NCI-H187 treated with DMSO at 0.1 percent for 48 hours (cell line): ENCODE measurements around the gene FGF21.
A peak's percentile ranks its signal among the peaks of the same experiment; 100 is the strongest.

Experiments
- DNase-seq: peaks from one replicate; lab custom pipeline; 2025; lab: John Stamatoyannopoulos, UW

Gene FGF21

DNA sequence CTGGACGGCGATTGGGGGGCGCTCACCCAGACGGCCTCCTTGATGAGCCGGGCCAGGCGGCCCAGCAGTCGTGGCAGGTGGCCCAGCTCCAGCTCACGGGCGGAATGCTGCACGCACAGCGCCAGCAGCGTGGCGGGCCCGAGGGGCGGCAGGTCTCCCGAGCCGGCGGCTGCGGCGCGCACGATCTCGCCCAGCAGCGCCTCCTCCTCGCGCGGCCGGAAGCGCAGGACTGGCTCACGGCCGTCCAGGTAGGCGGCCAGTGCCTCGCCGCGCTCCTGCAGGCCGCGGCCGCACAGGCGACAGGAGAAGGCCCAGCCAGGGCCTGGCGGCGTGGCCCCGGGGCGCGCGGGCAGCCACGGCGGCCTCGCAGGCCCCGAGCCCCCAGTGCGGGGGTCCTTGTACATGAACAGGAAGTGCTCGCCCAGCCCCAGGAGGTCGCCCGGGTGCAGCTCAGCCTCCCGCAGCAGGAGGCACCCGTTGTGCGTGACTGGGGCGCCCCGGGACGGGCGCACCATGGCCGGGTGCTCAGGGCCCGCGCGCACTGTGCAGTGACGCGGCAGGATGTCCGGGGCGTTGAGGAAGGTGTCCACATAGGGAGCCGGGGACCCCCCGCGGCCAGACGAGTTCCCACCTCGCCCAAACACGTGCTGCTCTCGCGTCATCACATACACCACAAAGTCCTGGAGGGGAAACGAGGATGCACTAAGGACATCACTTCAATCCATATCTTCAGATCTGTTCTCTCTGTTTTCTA lies 26.2 kb upstream of the FGF21 start:
- DNase-seq = no peak

DNA sequence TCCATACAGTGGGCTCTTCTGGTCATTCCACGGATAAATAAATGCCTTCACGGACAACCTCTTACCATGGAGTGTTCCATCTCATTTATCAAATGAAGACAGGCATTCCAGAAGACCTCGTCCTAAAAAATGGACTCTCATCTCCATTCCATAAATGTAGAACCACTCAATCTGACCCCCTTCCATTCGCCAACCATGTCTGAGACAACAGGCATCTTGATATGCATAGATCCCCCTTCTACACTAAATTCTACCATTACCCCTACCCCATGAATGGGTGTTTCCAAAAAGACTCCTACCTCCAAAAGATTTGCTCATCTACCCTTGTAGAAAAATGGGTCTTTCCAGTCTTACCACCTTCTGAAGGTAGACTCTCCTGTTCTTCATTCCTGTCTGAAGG lies 23.9 kb upstream of the FGF21 start:
- DNase-seq = no peak

DNA sequence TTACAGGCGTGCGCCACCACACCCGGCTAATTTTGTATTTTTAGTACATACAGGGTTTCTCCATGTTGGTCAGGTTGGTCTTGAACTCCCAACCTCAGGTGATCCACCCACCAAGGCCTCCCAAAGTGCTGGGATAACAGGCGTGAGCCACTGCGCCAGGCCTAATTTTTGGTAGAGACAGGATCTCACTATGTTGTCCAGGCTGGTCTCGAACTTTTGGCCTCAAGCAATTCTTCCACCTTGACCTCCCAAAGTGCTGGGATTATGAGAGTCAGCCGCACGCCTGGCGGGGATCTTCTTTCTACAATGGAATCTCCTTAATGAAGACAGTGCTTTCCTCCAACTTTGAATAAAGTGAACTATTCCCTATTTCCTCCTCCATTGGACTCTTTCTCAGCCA lies 20.7 kb upstream of the FGF21 start:
- DNase-seq = no peak

DNA sequence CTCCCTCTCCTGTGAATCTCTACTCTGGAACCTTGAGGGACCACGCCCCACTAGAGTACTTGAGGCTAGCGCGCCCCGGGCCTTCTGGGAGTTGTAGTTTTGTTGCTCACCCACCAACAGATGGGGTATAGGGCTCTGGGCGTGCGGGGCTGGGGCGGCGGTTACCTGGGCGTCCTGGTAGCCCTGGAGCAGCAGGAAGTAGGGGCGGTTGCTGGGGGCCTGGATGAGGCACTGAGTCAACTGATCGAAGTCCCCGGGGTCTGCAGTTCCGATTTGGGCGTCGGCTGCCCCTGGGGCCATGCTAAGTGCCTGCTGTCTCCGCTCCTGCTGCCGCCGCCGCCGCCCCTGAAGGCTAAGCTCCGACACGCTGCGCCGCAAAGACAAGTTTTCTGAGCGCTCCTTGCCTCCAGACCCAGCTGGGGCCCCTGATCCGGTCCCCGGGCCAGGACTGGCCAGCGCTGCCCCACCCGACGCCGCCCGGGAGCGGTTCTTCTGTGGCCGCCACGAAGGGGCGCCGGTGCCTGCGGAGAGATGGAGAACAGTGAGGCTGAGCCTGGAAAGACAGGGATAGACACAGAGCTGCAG lies 20.2 kb upstream of the FGF21 start:
- DNase-seq = peak; percentile 85

DNA sequence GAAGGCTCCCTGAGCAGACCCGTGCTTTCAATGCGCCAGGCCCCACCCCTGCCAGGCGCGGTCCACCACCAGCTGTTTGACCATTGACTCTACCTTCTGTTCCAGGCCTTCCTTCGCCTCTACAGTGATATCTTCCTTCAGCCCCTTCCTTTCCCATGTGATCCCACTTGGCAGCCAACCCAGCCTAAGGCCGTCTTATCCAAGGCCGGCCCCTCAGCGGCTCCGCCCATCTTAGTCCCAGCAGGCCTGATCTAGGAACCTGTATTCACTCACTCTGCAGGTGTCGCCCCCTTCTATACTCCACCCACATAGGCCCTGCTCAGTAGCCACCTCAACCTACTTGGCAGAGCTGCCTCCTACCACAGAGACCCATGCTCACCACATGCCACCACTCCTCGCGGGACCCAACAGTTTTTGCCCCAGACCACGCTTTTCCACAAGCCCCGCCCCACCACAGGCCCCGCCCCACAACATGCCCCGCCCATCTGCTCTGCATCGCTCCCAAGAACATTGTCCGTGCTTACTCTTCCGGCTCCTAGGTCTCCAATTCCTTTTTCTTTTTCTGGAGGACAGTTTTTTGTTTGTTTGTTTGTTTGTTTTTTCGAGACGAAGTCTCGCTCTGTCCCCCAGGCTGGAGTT lies 17.8 kb upstream of the FGF21 start:
- DNase-seq = no peak

DNA sequence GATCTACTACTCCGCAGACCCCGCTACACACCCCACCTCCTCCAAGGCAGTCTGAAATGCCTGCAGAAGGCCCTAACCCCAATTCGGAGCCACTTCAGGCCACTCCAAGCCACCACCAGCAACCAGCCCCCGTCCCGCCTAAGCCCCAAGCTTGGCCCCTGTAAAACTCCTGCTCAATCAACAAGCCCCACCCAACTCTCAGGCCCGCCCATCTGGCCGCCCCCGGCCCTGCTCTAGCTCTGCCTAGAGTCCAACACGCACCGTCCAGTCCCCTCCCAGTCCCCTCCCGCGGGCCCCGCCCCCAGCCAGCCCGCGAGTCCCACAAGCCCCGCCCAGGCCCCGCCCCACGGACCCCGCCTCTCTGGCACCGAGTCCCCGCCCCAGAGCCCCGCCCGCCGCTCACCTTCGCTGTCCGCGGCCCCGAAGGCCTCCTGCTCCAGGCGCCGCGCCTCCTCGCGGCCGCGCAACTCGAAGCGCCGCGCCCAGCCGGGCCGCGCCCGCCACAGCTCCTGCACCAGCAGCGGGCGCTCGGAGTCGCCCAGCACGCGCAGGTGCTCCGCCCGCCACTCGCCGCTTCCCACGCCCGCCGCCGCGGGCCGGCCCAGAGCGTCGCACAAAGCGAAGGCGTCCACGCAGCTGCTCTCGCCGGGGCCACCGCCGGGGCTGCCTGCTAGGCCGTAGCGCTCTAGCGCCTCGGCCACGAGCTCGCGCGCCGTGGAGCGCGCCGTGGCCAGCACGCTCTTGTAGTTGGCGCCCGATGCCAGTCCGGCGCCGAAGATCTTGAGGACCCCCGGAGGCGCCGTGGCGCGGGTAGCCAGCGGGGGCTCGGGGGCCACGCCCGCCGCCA lies 16.5 kb upstream of the FGF21 start:
- peak; percentile 86 for DNase-seq

DNA sequence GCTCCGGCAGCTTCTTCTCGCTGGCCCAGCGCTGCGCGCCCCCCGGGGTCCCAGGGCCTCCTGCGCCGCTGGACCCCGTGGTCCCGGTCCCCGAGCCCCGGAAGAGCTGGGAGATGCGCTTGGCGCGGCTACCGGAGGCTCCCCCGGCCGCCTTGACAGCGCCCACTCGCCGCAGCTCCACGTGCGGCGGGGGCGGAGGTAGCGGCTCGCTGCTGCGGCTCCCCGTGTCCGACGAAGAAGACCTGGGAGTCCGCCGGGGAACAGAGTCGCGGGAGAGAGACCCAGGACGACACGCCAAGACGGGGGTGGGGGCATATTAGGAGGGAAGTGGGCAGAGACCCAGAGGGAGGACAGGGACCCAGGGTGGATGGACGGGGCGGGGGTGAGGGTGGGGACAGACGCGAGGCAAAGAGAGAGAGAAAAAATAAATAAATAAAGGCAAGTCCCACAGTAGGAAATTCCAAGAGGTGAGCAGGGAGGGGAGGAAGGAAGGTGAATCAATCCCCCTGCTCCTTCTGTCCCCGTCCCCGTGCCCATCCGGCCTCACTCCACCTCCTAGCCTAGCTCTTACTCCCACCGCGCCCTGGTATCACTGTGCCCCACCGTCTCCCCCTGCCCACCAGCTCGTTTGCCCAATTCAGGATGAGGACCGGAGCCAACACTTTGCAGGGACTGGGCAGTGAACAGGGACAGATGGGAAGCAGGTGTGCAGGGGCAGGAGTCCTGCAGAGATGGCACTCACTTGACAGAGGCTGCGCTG lies 15.7 kb upstream of the FGF21 start:
- no peak for DNase-seq

DNA sequence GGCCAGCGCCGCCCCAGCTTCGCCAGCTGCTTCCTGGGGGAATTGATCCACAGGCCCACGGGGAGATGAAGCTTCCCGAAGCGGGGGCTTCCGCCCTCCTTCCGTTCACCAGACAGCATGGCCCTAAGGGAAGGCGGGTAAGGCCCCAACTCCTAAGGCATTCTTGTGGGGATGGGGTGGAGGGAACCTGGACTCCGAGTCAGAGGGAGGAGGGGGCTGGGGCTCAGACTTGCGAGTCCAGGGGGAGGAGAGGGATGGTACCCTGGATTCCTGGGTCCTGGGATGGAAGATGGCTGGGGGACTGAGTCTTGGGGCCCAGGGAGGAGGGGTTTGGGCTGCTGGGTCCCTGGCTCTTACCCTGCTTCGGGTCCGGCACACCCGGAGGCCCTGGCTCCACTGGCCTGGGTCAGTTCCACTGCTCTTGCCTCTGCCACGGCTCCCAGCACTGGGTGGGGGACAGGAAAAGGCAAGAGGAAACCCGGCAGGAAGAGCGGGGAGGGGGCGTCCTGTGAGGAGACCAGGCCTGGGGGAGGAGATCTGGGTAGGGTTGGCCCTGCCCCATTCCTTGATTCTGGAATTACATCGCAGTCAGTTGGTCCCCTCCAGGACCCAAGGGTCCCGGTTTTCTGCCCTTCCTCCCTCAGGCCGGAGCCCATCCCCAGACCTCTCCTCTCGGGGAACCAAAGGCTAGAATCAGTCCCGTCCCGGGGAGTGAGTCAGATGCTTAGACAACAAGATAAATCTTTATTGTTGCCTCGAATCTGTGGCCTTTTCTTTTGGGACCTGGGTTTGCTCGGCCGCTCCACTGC lies 15.0 kb upstream of the FGF21 start, which contains the start of gene RASIP1:
Gene RASIP1, minus strand, starts transcription at position 447 of the 809 bp plus-strand sequence. Its CDS starts 328 bp downstream, at position 119.
- DNase-seq = no peak

DNA sequence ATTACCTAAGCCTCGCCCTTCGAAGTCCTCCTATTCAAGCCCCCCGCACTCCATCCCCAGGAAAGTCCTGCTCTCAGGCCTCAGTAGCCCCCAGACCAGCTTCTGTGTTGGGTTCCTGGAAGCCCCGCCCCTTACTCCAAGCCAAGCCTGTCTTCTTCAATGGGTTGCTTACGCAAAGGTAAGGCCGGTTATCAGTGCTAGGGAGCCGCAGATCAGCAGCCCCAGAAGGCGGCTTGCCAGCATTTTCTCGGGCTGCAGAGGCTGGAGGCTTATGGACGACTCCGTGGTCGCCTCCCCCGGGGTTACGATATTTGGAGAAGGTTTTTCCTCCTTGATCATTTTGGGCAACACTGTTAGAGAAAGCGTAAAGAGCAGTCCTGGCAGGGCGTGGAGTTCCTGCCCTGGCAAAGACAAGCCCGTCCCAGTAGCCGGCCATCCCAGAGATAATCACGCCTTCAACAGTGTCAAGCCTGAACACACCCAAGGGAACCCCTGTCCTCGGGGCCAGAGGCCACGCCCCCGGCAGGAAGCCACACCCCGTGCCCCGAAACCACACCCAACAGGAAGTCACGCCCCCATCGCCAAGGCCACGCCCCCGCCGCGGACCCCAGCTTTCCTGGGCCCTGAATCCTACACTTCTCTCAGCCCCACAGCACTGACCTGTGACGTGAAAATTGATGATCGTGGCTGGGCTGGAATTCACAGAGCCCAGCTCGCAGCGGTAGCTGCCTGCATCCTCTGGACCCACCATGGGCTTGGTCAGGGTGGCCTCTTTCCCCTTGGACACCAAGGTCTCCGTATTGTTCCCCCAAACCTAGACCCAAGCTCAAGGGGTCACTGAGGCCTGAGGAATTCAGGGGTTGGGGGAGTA lies 14.0 kb upstream of the FGF21 start:
- DNase-seq = no peak

DNA sequence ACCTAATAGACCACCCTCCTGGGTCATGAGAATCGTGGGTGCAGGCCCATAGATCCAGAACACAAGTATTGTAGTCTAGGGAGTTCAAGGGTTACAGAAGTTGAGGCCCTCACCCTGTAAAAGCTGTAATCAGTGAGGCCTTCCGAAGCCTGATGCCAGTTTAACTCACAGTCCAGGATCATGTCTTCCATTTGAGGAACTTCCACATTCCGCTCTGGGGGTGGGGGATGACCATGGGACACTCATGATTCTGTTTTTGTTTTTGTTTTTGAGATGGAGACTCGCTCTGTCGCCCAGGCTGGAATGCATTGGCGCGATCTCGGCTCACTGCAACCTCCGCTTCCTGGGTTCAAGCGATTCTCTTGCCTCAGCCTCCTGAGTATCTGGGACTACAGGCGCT lies 13.2 kb upstream of the FGF21 start:
- DNase-seq = no peak

DNA sequence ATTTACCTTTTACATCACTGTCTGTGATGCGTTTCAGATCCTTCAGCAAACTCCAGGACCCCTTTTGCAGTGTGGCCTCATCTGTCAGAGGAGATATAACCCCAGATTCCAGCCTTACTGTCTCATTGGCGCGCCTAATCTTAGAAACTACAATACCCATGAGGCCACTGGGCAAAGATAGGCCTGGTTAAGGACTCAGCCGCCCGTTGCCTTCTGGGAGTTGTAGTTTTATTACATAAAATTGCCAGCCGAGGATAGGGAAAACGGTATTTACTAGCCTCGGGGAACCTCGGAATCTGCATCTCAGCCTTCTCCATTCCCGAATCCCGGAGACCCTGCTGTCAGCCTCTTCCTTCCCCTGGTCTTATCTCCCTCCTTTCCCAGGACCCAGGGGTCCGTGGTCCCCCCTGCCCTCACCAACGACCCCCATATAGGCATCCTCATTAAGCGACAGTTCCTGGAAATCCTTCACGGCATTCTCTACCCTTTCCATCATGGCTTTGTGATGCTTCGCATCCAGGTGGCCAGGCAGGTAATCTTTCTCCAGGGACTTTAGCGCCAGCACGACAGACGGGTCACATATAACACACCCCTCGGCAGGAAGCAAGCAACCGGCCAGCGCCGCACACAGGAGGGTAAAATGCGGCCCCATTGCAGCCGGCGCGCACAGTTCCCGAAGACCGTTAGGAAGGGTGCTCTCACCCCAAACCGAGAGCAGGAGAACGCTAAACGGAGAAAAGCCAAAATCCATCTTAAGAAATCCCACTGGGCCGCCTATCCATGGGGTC lies 9.9 kb upstream of the FGF21 start:
- DNase-seq = no peak

DNA sequence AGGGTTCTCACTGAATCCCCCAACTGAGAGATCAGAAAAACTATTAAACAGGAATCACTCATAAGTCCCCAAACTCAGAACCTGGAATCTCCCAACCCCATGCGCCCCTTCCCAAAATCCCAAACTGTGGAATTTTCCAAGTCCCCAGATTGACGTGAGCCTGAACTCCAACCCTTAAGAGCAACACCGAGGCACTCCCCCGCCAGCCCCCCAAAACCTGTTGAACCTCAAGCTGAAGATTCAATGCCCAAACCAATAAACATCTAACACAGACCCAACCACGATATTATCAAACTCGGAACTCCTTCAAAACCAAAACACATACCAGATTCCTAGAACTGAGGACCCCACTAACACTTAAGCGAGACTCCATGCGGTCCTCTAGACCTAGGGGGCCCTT lies 9.2 kb upstream of the FGF21 start:
- DNase-seq = no peak

DNA sequence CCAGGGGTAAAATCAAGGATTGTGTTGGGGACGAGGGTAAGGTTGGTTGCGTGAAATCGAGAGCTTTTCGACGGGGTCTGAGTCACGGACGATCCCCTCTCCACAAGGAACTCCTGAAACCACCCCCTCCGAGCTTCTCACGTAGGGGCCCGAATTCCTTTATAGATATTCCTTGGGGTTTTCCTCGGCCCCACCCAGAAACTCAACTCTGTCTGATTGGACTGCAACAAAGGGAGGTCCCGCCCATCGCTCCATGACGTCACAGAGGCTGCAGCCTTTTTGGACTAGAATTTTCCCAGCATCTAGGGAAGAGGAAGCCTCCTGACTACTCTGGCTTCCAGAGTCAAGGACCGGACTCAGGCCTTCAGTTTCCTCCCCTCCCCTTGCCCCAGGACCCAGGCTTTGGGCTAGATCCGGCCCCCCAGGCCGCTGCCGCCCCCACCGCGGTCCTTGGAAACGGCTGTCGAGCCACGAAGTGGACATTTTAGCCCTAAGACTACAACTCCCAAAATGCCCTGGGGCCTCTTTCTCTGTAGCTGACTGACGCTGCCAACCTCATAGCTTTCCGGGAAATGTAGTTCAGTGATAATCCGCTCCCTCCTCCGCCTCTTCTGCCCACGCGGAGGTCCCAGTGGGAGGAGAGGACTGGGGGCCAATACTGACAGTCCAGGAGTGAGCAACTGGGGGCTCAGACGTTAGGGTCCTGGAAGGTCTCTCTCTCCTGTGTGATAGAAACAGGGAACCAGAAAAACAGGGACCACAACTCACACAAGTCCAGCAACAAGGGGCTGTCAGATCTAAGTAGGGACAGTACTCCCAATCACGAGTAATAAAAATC lies 8.4 kb upstream of the FGF21 start, which contains the start of gene IZUMO1:
Gene IZUMO1, minus strand, starts transcription at position 172 of the 838 bp plus-strand sequence. CDS start 1,050 bp downstream, outside the sequence.
- no peak for DNase-seq

DNA sequence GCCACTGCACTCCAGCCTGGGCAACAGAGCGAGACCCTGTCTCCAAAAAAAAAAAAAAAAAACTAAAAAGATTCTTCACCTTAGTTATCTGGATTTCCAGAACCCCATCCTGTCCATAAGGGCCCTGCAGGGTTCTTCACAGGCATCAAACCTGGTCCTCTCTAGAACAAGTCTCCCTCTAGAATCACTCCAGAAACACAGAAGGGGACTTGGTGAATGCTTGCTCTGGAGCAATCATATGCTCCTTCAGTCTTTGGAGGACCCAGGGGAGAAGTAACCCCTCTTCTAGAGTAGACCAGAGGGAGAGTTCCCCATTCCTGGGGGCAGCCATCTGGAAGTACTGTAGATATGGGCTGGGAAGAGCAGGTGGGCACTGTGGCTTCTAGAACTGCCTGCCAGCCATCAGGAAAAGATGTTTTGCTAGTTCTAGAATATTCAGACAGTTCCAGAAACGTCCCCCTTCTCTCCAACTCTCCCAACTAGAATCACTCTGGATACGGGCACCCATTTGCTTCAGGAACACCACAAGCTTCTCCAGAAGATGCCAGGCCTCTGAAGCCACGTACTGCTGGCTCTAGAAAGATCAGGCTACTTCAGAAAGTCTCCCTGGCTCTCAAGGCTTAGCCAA lies 5.6 kb upstream of the FGF21 start:
- DNase-seq = no peak

DNA sequence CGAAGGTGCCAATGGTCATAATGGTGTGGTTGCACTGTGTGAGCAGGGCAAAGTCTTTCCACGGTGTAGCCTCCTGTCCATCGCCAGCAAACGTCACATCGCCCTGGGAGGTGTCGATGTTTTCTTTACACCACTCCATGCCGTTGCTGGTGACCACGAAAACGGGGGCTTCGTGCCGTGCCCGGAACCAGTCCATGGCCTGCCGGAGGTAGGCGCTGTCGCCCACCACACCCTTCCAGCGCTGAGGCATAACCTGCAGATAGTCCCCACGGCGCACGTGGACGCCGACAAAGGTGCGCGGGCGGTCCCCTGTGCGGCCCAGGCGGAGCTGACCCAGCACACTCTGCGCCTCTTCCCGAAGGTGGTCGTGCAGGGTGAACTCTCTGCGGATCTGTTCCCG lies 5.0 kb upstream of the FGF21 start:
- DNase-seq = no peak

DNA sequence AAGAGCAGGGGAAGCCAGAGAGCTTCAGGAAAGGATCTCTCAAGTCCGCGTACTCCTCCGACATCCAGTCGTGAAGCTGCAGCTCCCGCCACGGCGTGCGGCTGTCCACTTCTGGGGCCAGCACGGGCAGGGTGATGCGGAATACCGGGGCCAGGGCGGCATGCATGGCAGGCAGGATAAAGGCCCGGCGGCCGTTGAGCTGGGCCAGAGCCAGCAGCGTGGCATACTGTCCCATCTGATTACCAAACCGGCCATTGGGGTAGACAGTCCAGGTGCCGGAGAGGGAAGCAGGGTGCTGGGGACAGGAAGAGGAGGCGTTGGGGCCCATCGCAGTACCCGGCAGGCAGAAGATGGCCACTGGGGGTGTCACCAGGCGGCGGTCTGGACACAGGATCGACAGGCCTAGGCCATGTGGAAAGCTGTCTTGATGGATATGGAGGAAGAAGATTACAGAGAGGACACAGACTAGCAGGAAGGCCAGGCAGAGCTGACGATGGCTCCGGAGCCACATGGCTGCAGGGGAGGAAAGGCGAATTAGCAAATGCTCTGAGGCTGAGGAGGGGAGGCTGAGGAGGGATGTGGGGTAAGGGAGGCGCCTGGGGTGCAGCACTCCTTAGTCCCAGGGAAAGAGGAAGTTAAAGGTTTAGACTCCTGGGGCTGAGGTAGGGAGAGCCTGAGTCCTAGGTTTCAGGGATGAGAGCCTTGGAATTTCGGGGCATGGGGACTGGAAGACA lies 4.4 kb upstream of the FGF21 start:
- no peak for DNase-seq
